OCI-LY7 (cell line): ENCODE measurements around the gene APBB2. TPM values are rescaled to one million over a fixed set of nuclear protein-coding genes. Genes with fewer than 3 reads are reported as not detected.

Experiments
- BruUV-seq: library from RNA; stranded (reverse); fragments of 400-500 nt; replicated peaks from 2 replicates; lab custom pipeline; 2021; lab: Mats Ljungman, UMichigan
- CTCF ChIA-PET: fragments of 300-600 bp; sonication (Branson Sonifier 250); formaldehyde crosslinking; loops from one replicate; lab custom pipeline; 2022; ENCODE audit warnings: antibody characterized with exemption; ENCODE audit not compliant: unreplicated experiment; lab: Charles Lee
- POLR2A ChIA-PET: fragments of 300-600 bp; sonication (Branson Sonifier 250); formaldehyde crosslinking; loops from one replicate; lab custom pipeline; 2022; ENCODE audit warnings: antibody characterized with exemption; lab: Charles Lee
- DNase-seq: peaks from one replicate; pipeline ENCODE4 v3.0.0-alpha.2; 2015; ENCODE audit warnings: low spot score
- H2AFZ ChIP-seq: fragments of 200-600 bp; sonication (generic), shearing (Covaris generic); 2 replicates; pipeline ENCODE4 v1.6.1; 2014; ENCODE audit warnings: mild to moderate bottlenecking, antibody characterized with exemption, low read length, moderate library complexity
- H3K27ac ChIP-seq: fragments of 200-600 bp; sonication (generic); 2 replicates; pipeline ENCODE4 v1.5.1; 2014; ENCODE audit warnings: mixed run types, low read depth, mild to moderate bottlenecking, moderate library complexity, low read length, inconsistent platforms; ENCODE audit not compliant: poor library complexity, severe bottlenecking
- H3K36me3 ChIP-seq: fragments of 200-600 bp; sonication (generic); 2 replicates; pipeline ENCODE4 v1.6.1; 2014; ENCODE audit warnings: mild to moderate bottlenecking, antibody characterized with exemption, low read length, moderate library complexity, mixed read lengths; ENCODE audit not compliant: insufficient read depth
- H3K4me1 ChIP-seq: fragments of 200-600 bp; sonication (generic); 2 replicates; pipeline ENCODE4 v1.5.1; 2014; ENCODE audit warnings: mild to moderate bottlenecking, low read length; ENCODE audit not compliant: insufficient read depth, poor library complexity, severe bottlenecking
- H3K4me2 ChIP-seq: fragments of 200-600 bp; sonication (generic); 2 replicates; pipeline ENCODE4 v1.6.1; 2014; ENCODE audit warnings: mild to moderate bottlenecking, low read length
- H3K4me3 ChIP-seq: fragments of 200-600 bp; sonication (generic); 2 replicates; pipeline ENCODE4 v1.5.1; 2014; ENCODE audit warnings: mild to moderate bottlenecking, low read depth, low read length; ENCODE audit not compliant: poor library complexity, severe bottlenecking
- H3K79me2 ChIP-seq: fragments of 200-600 bp; sonication (generic); 2 replicates; pipeline ENCODE4 v1.6.1; 2016; ENCODE audit warnings: low read depth, mild to moderate bottlenecking, low read length, moderate library complexity, mixed read lengths; ENCODE audit not compliant: insufficient read depth
- H3K9me2 ChIP-seq: fragments of 200-600 bp; sonication (generic); 2 replicates; pipeline ENCODE4 v1.6.1; 2016; ENCODE audit warnings: mild to moderate bottlenecking, low read length, mixed read lengths; ENCODE audit not compliant: insufficient read depth
- H3K9me3 ChIP-seq: fragments of 200-600 bp; sonication (generic); 2 replicates; pipeline ENCODE4 v1.6.1; 2014; ENCODE audit warnings: mild to moderate bottlenecking, mixed run types, low read length, mixed read lengths
- H4K20me1 ChIP-seq: fragments of 200-600 bp; sonication (generic); 2 replicates; pipeline ENCODE4 v1.6.1; 2014; ENCODE audit warnings: mild to moderate bottlenecking, antibody characterized with exemption, low read length, moderate library complexity, mixed read lengths; ENCODE audit not compliant: insufficient read depth
- EZH2phosphoT487 ChIP-seq: fragments of 200-600 bp; sonication (generic); IDR thresholded peaks from 2 replicates; pipeline ENCODE4 v1.6.1; 2018; ENCODE audit warnings: low read depth, borderline replicate concordance, mild to moderate bottlenecking, mixed run types, antibody characterized with exemption, low read length, moderate library complexity, mixed read lengths
- intact Hi-C: fragments of 100-400 bp; cut with micrococcal nuclease; formaldehyde crosslinking; loops from one replicate; pipeline ENCODE4 v1.10.0; 2022; ENCODE audit not compliant: unreplicated experiment
- total RNA-seq, 2 experiments: library from RNA; depleted of rRNA in 1 of 2; stranded (reverse); fragments of >200 nt in 1 of 2; shearing (Covaris generic) in 1 of 2; gene quantifications; 2 replicates each; pipeline ENCODE4 v1.2.3, GENCODE V29; 2014 to 2022
- TF ChIP-seq, protein P1 (sequence below): fragments of 200-600 bp; sonication (generic); conservative IDR thresholded peaks from 2 replicates; pipeline ENCODE4 v1.5.1; 2014; ENCODE audit warnings: mild to moderate bottlenecking, antibody characterized with exemption, low read length, moderate library complexity, mixed read lengths

Gene APBB2
- total RNA-seq, 2 experiments from 2014 or later = 66.4 to 88.5 TPM

DNA sequence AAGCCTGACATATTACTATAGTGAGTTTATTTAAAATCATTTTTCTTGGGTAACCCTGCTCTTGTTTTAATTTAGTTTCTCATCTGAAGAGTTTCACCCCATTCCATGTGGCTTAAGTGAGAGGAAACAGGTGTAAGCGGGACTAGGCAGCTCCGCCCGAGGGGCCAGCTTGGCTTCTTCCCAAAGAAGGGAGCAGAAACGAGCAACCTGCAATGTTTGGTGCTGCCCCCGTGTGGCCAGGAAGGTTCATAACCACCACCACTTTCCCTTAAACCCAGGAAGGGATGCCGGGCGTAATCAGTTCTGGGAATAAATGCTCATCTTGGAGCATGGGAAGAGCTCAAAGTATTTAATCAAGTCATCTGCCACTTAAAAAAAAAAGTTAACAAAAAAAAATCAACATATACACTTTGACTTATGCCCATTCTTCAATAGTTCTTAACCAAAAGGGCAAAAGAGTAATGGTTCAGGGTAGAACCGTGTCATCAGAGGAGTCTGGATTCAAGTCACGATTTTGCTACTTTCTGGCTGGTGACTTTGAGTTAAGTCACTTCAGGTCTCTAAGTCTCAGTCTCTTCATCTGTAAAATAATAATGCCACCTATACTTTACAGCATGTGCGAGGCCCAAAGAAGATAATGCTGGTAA lies 316.7 kb downstream of the APBB2 start:
- Histone ChIP-seq H3K9me3 (no peaks in the 10 kb centered on the region), H3K4me2 (peak overlapping the region; percentile 51), H3K9me2 (no peaks in the 10 kb centered on the region), H2AFZ (peak overlapping the region; percentile 56; the same call in 1 of the 2 replicates), H4K20me1 (no peaks in the 10 kb centered on the region), H3K79me2 (no peaks in the 10 kb centered on the region), H3K4me3 (peak overlapping the region; percentile 10), H3K27ac (no peak overlapping the region), H3K36me3 (no peaks in the 10 kb centered on the region), H3K4me1 (peaks cover 8% of the 10 kb centered on the region)
- TF ChIP-seq, protein P1, sequence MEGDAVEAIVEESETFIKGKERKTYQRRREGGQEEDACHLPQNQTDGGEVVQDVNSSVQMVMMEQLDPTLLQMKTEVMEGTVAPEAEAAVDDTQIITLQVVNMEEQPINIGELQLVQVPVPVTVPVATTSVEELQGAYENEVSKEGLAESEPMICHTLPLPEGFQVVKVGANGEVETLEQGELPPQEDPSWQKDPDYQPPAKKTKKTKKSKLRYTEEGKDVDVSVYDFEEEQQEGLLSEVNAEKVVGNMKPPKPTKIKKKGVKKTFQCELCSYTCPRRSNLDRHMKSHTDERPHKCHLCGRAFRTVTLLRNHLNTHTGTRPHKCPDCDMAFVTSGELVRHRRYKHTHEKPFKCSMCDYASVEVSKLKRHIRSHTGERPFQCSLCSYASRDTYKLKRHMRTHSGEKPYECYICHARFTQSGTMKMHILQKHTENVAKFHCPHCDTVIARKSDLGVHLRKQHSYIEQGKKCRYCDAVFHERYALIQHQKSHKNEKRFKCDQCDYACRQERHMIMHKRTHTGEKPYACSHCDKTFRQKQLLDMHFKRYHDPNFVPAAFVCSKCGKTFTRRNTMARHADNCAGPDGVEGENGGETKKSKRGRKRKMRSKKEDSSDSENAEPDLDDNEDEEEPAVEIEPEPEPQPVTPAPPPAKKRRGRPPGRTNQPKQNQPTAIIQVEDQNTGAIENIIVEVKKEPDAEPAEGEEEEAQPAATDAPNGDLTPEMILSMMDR = peak; percentile 97
- no peak for TF ChIP-seq EZH2phosphoT487
- intact Hi-C loops = loop anchor here (5.0 kb wide), 2 partner anchors 55 to 160 kb away; no protein-coding TSS in a partner anchor
- ChIA-PET CTCF (interaction anchor here (0.6 to 1.2 kb wide), 3 partner anchors 9 to 163 kb away, joined by 3 read pairs; no protein-coding TSS in a partner anchor), POLR2A (interaction anchor here (0.6 kb wide), 1 partner anchor 375 kb away, joined by 3 read pairs; no protein-coding TSS in a partner anchor)
- BruUV-seq = no TSS peak
- DNase-seq = peak; percentile 73

DNA sequence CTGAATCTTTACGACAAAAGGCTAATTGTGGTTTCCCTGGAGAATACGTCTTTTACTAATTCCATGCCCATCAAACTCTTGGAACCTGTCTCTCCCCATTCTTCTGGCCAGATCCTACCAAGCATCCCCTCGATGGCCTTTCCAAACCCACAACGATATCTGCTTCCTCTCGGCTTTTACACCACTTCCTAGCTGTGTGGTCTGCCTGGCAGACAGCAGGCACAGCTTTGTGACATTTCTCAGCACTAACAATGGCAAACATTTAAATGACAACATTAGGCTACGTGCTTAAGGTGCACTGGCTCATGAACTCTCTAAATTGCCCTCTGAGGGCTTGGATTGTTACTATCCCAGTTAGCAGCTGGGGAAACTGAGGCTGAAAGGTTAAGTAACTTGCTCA lies 323.6 kb downstream of the APBB2 start:
- DNase-seq = no peak
- CTCF ChIA-PET = no interaction called here
- TF ChIP-seq, protein P1 = no peak
- TF ChIP-seq EZH2phosphoT487 = no peak
- no peaks in the 10 kb centered on the region for H3K79me2 ChIP-seq
- no peaks in the 10 kb centered on the region for H3K9me2 ChIP-seq
- intact Hi-C loops = no loop called here
- H2AFZ ChIP-seq = no peak overlapping the region
- no peak overlapping the region for H3K4me2 ChIP-seq
- no peaks in the 10 kb centered on the region for H3K9me3 ChIP-seq
- BruUV-seq = no TSS peak
- no peak overlapping the region for H3K4me3 ChIP-seq
- no peaks in the 10 kb centered on the region for H4K20me1 ChIP-seq
- H3K27ac ChIP-seq = no peak overlapping the region
- no peaks in the 10 kb centered on the region for H3K4me1 ChIP-seq
- H3K36me3 ChIP-seq = peaks cover 14% of the 10 kb centered on the region; the same call in 1 of the 2 replicates
- POLR2A ChIA-PET = no interaction called here

DNA sequence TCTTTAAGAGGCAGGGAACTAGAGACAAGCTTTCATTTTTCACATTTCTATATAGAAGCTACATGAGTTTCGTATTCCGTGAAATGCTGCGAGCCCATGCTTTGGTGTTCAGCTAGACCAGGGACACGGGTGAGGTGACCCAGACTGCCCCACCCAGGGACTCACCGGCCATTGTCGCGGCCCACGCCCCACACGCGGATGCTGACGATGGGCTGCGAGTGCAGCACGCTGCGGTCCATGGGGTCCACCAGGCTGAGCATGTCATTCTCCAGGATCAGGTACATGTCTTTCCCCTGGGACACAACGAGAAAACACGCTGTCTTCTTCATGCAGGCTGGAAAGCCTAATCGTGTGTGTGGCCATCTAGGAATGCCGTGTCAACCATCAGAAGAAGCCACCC lies 324.1 kb downstream of the APBB2 start:
- intact Hi-C loops = no loop called here
- POLR2A ChIA-PET = no interaction called here
- H2AFZ ChIP-seq = no peak overlapping the region
- H4K20me1 ChIP-seq = no peaks in the 10 kb centered on the region
- H3K4me1 ChIP-seq = no peaks in the 10 kb centered on the region
- no peak overlapping the region for H3K27ac ChIP-seq
- no peaks in the 10 kb centered on the region for H3K79me2 ChIP-seq
- TF ChIP-seq, protein P1 = no peak
- no peak for TF ChIP-seq EZH2phosphoT487
- no TSS peak for BruUV-seq
- H3K9me2 ChIP-seq = no peaks in the 10 kb centered on the region
- no peak for DNase-seq
- H3K4me2 ChIP-seq = no peak overlapping the region
- no peak overlapping the region for H3K4me3 ChIP-seq
- peaks cover 14% of the 10 kb centered on the region; the same call in 1 of the 2 replicates for H3K36me3 ChIP-seq
- H3K9me3 ChIP-seq = no peaks in the 10 kb centered on the region
- CTCF ChIA-PET = no interaction called here
